Measurements from ENCODE around the gene CHEK1. TPM values are rescaled to one million over a fixed set of nuclear protein-coding genes. Genes with fewer than 3 reads are reported as not detected.
A peak's percentile ranks its signal among the peaks of the same experiment; 100 is the strongest.

CHEK1 gene
- total and polyA plus RNA-seq, 2 of the 8 experiments (the other 6 are each of a cell fraction or from before 2014, with no cell fraction given) = 37.7 to 133 TPM

- TF ChIP-seq ATF2 (IDR thresholded peaks at IDR 0.05; ENCODE audit: low read length) (peak; percentile 44; the same call in 1 of the 2 replicates), TAF7 (optimal IDR thresholded peaks at IDR 0.05; ENCODE audit: borderline replicate concordance, low read depth, low read length) (peak; percentile 99), TBP (IDR thresholded peaks at IDR 0.05; ENCODE audit: low read depth, low read length) (peak; percentile 96), TAF1 (IDR thresholded peaks at IDR 0.05; ENCODE audit: low read depth, low read length) (peak; percentile 99), CTBP2 (IDR thresholded peaks at IDR 0.05; ENCODE audit: borderline replicate concordance, insufficient read depth, insufficient read length, low read length) (no peak), SIX5 (IDR thresholded peaks at IDR 0.05; ENCODE audit: low read depth, low read length) (no peak), SP1 (IDR thresholded peaks at IDR 0.05; ENCODE audit: low read depth, low read length) (no peak), TCF12 (IDR thresholded peaks at IDR 0.05; ENCODE audit: low read depth, low read length) (no peak), RBBP5 (IDR thresholded peaks at IDR 0.05; ENCODE audit: borderline replicate concordance, low read depth, low read length) (peak; percentile 94; the same call in 1 of the 2 replicates), KDM4A (IDR thresholded peaks at IDR 0.05; ENCODE audit: low read depth, low read length, severe bottlenecking) (peak; percentile 36), E2F6 (IDR thresholded peaks at IDR 0.05) (peak; percentile 93), SUZ12 (IDR thresholded peaks at IDR 0.05; ENCODE audit: low read length) (no peak), PHF8 (conservative IDR thresholded peaks at IDR 0.05; ENCODE audit: low read depth, low read length) (peak; percentile 76), EGR1 (IDR thresholded peaks at IDR 0.05; ENCODE audit: borderline replicate concordance, low read depth, low read length) (peak; percentile 61; the same call in 1 of the 2 replicates), POLR2A (IDR thresholded peaks at IDR 0.05; ENCODE audit: control extremely low read depth in 1 of 2, low read depth in 2 of 2, low read length in 2 of 2) (peak; percentile 73 to 88), KDM5A (IDR thresholded peaks at IDR 0.05; ENCODE audit: low read length) (peak; percentile 68; the same call in 1 of the 2 replicates), CREB1 (IDR thresholded peaks at IDR 0.05) (peak; percentile 92), ASH2L (IDR thresholded peaks at IDR 0.05; ENCODE audit: low read length) (peak; percentile 99), GTF2F1 (IDR thresholded peaks at IDR 0.05; ENCODE audit: borderline replicate concordance, low read depth, low read length) (peak; percentile 61; the same call in 1 of the 2 replicates), SP4 (IDR thresholded peaks at IDR 0.05; ENCODE audit: low read length) (0 out of 2 replicates have a peak, but pooled peaks have one; percentile 64)
These were observed 796 bp downstream of the CHEK1 start (continued) for GRCh38 chr11:125625630-125626287.
